GM12878 (cell line): ENCODE data around the gene ZNF512B. TPM values are rescaled to one million over a fixed set of nuclear protein-coding genes. Genes with fewer than 3 reads are reported as not detected.

Source experiments
- EED ChIP-seq: sonication (generic); IDR thresholded peaks from 2 replicates; pipeline ENCODE4 v1.6.1; 2016; ENCODE audit warnings: antibody characterized with exemption, low read depth
- FOXK2 ChIP-seq: fragments of 450-650 bp; IDR thresholded peaks from 2 replicates; pipeline ENCODE4 v1.6.1; 2017; ENCODE audit warnings: mild to moderate bottlenecking, moderate library complexity
- MXI1 ChIP-seq: fragments of 150-350 bp; IDR thresholded peaks from 2 replicates; pipeline ENCODE4 v1.6.1; 2011; ENCODE audit warnings: low read depth, mild to moderate bottlenecking, inconsistent platforms, low read length, improper control_type of control experiment
- NFXL1 ChIP-seq: fragments of 450-650 bp; IDR thresholded peaks from 2 replicates; pipeline ENCODE4 v1.6.1; 2017; ENCODE audit warnings: antibody characterized with exemption, mild to moderate bottlenecking, borderline replicate concordance
- PML ChIP-seq: IDR thresholded peaks from 2 replicates; pipeline ENCODE4 v1.6.1; 2012; ENCODE audit warnings: low read length, inconsistent platforms
- RELA ChIP-seq: fragments of 450-650 bp; IDR thresholded peaks from 2 replicates; pipeline ENCODE4 v1.8.0; 2014; ENCODE audit warnings: borderline replicate concordance; ENCODE audit not compliant: partially characterized antibody
- RFX5 ChIP-seq: IDR thresholded peaks from 2 replicates; pipeline ENCODE4 v1.6.1; 2011; ENCODE audit warnings: low read depth, low read length, improper control_type of control experiment
- SMC3 ChIP-seq: IDR thresholded peaks from 2 replicates; pipeline ENCODE4 v1.6.1; 2011; ENCODE audit warnings: low read length, improper control_type of control experiment, borderline replicate concordance
- SRF ChIP-seq, 2 experiments: IDR thresholded peaks; 2 replicates each; pipeline ENCODE4 v1.6.1; 2011; ENCODE audit warnings: low read depth in 2 of 2, low read length in 2 of 2, mild to moderate bottlenecking in 1 of 2, moderate library complexity in 1 of 2
- polyA plus RNA-seq, 11 experiments: library from polyadenylated mRNA; depleted of rRNA in 4 of 11; unstranded in 6 of 11; stranded (reverse) in 5 of 11; fragments of >200 nt; fragmentation: Nextera tagmentation in 4 of 11; fragmentation: Illumina TruSeq in 1 of 11; extraction: Ambion mirVana in 4 of 11; extraction: Trizol in 1 of 11; gene quantifications; 1 replicate in 1 of 11; 2 replicates in 10 of 11; pipeline versions ENCODE4 v1.2.1 to v1.2.3, GENCODE V29; 2011 to 2016; ENCODE audit warnings: inconsistent platforms in 2 of 11, missing spikeins in 2 of 11, low read depth in 1 of 11
- total RNA-seq, 4 experiments: library from RNA; depleted of rRNA in 3 of 4; stranded (reverse); fragments of >200 nt in 3 of 4; fragmentation: Illumina TruSeq in 1 of 4; extraction: Trizol in 1 of 4; gene quantifications; 2 replicates each; pipeline versions ENCODE4 v1.2.1 to v1.2.3, GENCODE V29; 2013 to 2021
- TF ChIP-seq, protein P1 (sequence below), 3 experiments: IDR thresholded peaks in 2 of 3; conservative IDR thresholded peaks in 1 of 3; 2 replicates each; pipeline ENCODE4 v1.5.1; 2011; ENCODE audit warnings: low read depth in 3 of 3, low read length in 3 of 3, mild to moderate bottlenecking in 3 of 3, control low read depth in 2 of 3, moderate library complexity in 2 of 3, inconsistent platforms in 1 of 3, mixed read lengths in 1 of 3; ENCODE audit not compliant: control insufficient read depth in 2 of 3, insufficient read depth in 1 of 3; ENCODE audit errors: extremely low read depth in 1 of 3
- TF ChIP-seq, protein P2 (sequence below): fragments of 450-650 bp; IDR thresholded peaks from 2 replicates; pipeline ENCODE4 v1.6.1; 2017; ENCODE audit warnings: low read depth, mild to moderate bottlenecking, moderate library complexity
- TF ChIP-seq, protein P3 (sequence below): fragments of 450-650 bp; IDR thresholded peaks from 2 replicates; pipeline ENCODE4 v1.6.1; 2018; ENCODE audit warnings: mild to moderate bottlenecking, low read depth, moderate library complexity; ENCODE audit not compliant: partially characterized antibody
- TF ChIP-seq, protein P4 (sequence below): fragments of 450-650 bp; IDR thresholded peaks from 2 replicates; pipeline ENCODE4 v1.6.1; 2017; ENCODE audit warnings: antibody characterized with exemption, mild to moderate bottlenecking, moderate library complexity

The ZNF512B gene
- total and polyA plus RNA-seq, 10 of the 15 experiments (the other 5 are each of a cell fraction or from before 2014, with no cell fraction given): 0.06 to 23.9 (median 4.0) TPM

DNA sequence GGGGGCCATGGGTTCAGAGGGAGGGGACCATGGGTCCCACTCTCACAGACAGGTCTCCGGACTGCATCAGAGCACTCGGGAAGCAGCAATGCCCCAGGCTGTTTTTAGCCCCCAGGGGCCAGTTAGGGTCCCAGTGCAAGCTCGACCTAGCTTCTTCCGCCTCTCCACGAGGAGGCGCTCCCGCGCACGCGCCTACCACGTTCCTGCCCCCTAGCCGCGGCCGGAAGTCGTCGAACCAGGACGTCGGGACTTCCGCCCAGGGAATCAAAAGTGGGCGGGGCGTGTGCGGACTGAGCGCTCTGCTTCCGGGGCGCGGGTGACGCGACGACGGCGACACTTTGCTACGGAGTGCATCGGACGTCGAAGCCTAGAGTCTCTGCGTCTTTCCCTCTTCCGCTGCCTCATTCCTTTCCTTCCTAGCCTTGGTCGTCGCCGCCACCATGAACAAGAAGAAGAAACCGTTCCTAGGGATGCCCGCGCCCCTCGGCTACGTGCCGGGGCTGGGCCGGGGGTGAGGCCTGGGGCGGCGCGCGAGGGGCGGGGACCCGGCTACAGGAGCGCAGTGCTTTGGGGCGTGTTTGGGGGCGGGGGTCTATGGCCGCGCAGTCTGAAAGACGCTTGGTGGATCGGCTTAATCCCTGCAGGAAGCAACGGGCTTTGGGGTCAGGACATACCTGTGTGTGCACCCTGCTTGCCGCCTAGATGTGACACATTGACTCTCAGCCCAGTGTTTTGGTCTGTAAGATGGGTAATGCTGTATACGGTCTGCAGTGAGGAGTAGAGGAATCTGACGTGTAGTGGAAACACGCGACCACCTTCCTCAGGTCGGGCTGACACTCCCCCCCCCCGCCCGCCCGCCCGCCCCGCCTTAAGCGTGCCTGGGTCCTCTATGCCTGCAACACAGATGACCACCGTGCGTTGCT, 11.3 kb upstream of the ZNF512B start, which contains the start of gene PRPF6 (continued):
- TF ChIP-seq, protein P1, sequence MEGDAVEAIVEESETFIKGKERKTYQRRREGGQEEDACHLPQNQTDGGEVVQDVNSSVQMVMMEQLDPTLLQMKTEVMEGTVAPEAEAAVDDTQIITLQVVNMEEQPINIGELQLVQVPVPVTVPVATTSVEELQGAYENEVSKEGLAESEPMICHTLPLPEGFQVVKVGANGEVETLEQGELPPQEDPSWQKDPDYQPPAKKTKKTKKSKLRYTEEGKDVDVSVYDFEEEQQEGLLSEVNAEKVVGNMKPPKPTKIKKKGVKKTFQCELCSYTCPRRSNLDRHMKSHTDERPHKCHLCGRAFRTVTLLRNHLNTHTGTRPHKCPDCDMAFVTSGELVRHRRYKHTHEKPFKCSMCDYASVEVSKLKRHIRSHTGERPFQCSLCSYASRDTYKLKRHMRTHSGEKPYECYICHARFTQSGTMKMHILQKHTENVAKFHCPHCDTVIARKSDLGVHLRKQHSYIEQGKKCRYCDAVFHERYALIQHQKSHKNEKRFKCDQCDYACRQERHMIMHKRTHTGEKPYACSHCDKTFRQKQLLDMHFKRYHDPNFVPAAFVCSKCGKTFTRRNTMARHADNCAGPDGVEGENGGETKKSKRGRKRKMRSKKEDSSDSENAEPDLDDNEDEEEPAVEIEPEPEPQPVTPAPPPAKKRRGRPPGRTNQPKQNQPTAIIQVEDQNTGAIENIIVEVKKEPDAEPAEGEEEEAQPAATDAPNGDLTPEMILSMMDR (IDR thresholded peaks at IDR 0.05 in 2 of 3, conservative IDR thresholded peaks at IDR 0.05 in 1 of 3; ENCODE audit: control insufficient read depth in 2 of 3, extremely low read depth in 1 of 3, insufficient read depth in 1 of 3, low read depth in 3 of 3, low read length in 3 of 3): peak; percentile 83 to 97 (median 88)
- TF ChIP-seq EED (no peak), RFX5 (peak; percentile 62; the same call in 1 of the 2 replicates), RELA (peak; percentile 9), MXI1 (peak; percentile 86), PML (no peak), NFXL1 (no peak), SRF (IDR thresholded peaks at IDR 0.05; ENCODE audit: low read depth in 2 of 2, low read length in 2 of 2) (peak; percentile 9 to 66; a peak in 1 of 4 replicates), FOXK2 (peak; percentile 35; the same call in 1 of the 2 replicates), SMC3 (peak; percentile 67; the same call in 1 of the 2 replicates)
- TF ChIP-seq, protein P2, sequence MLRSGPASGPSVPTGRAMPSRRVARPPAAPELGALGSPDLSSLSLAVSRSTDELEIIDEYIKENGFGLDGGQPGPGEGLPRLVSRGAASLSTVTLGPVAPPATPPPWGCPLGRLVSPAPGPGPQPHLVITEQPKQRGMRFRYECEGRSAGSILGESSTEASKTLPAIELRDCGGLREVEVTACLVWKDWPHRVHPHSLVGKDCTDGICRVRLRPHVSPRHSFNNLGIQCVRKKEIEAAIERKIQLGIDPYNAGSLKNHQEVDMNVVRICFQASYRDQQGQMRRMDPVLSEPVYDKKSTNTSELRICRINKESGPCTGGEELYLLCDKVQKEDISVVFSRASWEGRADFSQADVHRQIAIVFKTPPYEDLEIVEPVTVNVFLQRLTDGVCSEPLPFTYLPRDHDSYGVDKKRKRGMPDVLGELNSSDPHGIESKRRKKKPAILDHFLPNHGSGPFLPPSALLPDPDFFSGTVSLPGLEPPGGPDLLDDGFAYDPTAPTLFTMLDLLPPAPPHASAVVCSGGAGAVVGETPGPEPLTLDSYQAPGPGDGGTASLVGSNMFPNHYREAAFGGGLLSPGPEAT: peak; percentile 92
- TF ChIP-seq, protein P3, sequence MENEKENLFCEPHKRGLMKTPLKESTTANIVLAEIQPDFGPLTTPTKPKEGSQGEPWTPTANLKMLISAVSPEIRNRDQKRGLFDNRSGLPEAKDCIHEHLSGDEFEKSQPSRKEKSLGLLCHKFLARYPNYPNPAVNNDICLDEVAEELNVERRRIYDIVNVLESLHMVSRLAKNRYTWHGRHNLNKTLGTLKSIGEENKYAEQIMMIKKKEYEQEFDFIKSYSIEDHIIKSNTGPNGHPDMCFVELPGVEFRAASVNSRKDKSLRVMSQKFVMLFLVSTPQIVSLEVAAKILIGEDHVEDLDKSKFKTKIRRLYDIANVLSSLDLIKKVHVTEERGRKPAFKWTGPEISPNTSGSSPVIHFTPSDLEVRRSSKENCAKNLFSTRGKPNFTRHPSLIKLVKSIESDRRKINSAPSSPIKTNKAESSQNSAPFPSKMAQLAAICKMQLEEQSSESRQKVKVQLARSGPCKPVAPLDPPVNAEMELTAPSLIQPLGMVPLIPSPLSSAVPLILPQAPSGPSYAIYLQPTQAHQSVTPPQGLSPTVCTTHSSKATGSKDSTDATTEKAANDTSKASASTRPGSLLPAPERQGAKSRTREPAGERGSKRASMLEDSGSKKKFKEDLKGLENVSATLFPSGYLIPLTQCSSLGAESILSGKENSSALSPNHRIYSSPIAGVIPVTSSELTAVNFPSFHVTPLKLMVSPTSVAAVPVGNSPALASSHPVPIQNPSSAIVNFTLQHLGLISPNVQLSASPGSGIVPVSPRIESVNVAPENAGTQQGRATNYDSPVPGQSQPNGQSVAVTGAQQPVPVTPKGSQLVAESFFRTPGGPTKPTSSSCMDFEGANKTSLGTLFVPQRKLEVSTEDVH: peak; percentile 66
- TF ChIP-seq, protein P4, sequence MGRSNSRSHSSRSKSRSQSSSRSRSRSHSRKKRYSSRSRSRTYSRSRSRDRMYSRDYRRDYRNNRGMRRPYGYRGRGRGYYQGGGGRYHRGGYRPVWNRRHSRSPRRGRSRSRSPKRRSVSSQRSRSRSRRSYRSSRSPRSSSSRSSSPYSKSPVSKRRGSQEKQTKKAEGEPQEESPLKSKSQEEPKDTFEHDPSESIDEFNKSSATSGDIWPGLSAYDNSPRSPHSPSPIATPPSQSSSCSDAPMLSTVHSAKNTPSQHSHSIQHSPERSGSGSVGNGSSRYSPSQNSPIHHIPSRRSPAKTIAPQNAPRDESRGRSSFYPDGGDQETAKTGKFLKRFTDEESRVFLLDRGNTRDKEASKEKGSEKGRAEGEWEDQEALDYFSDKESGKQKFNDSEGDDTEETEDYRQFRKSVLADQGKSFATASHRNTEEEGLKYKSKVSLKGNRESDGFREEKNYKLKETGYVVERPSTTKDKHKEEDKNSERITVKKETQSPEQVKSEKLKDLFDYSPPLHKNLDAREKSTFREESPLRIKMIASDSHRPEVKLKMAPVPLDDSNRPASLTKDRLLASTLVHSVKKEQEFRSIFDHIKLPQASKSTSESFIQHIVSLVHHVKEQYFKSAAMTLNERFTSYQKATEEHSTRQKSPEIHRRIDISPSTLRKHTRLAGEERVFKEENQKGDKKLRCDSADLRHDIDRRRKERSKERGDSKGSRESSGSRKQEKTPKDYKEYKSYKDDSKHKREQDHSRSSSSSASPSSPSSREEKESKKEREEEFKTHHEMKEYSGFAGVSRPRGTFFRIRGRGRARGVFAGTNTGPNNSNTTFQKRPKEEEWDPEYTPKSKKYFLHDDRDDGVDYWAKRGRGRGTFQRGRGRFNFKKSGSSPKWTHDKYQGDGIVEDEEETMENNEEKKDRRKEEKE: no peak
